HG02870 (cell line): ENCODE data around the gene CFAP92.
"Not testable (repeated sequence)": the region's sequence is repeated elsewhere in the genome, so short reads cannot be mapped to it uniquely, and the experiment has no call there.

ENCODE experiments used
- ATAC-seq: cut with Tn5 transposase; IDR thresholded peaks from one replicate; pipeline ENCODE4 v1.9.1; 2021; ENCODE audit warnings: mild to moderate bottlenecking, moderate library complexity; ENCODE audit not compliant: unreplicated experiment

The CFAP92 gene

GRCh38 chr3:128945041-128945877 lies 48.6 kb downstream of the CFAP92 start:
- no peak for ATAC-seq

- no peak for ATAC-seq
Observed at GRCh38 chr3:128942161-128942952, 51.5 kb downstream of the CFAP92 start.

GRCh38 chr3:128940252-128940651 lies 53.6 kb downstream of the CFAP92 start:
- ATAC-seq, result no peak

GRCh38 chr3:128936341-128936740 lies 57.5 kb downstream of the CFAP92 start:
- ATAC-seq, result no peak

GRCh38 chr3:128935922-128936321 lies 58.0 kb downstream of the CFAP92 start:
- ATAC-seq, result no peak

- ATAC-seq, result no peak
Observed at GRCh38 chr3:128933922-128934253, 60.0 kb downstream of the CFAP92 start.

GRCh38 chr3:128933213-128933921 lies 60.5 kb downstream of the CFAP92 start:
- ATAC-seq, result no peak

GRCh38 chr3:128932516-128933212 lies 61.2 kb downstream of the CFAP92 start:
- ATAC-seq, result no peak

- ATAC-seq, result no peak
Observed at GRCh38 chr3:128931046-128931445, 62.8 kb downstream of the CFAP92 start.

- no peak for ATAC-seq
Observed at GRCh38 chr3:128929364-128929763, 64.5 kb downstream of the CFAP92 start.

GRCh38 chr3:128923986-128924385 lies 69.9 kb downstream of the CFAP92 start:
- ATAC-seq, result not testable (repeated sequence)

- no peak for ATAC-seq
Observed at GRCh38 chr3:128923576-128923975, 70.3 kb downstream of the CFAP92 start.

GRCh38 chr3:128922804-128923459 lies 70.9 kb downstream of the CFAP92 start:
- no peak for ATAC-seq

GRCh38 chr3:128919988-128920387 lies 73.9 kb downstream of the CFAP92 start:
- ATAC-seq, result no peak

GRCh38 chr3:128917291-128917690 lies 76.6 kb downstream of the CFAP92 start:
- ATAC-seq, result no peak

GRCh38 chr3:128914966-128915645 lies 78.8 kb downstream of the CFAP92 start:
- ATAC-seq, result no peak

GRCh38 chr3:128911911-128912310 lies 82.0 kb downstream of the CFAP92 start:
- ATAC-seq, result no peak

- no peak for ATAC-seq
Observed at GRCh38 chr3:128910006-128910405, 83.9 kb downstream of the CFAP92 start.

- no peak for ATAC-seq
Observed at GRCh38 chr3:128908951-128909350, 84.9 kb downstream of the CFAP92 start.
